Psoas muscle (tissue), 8 donors: ENCODE results near the gene IFI27L2. TPM values are rescaled to one million over a fixed set of nuclear protein-coding genes. Genes with fewer than 3 reads are reported as not detected.

Experiments
- ATAC-seq, 4 donors: fragments of 200-7000 bp; cut with Tn5 transposase; one replicate each; pipeline ENCODE4 v1.9.1; 2020; ENCODE audit warnings: moderate library complexity in 3 of 4, mild to moderate bottlenecking in 2 of 4
- DNase-seq, 2 donors: peaks; one replicate each; pipeline ENCODE4 v3.0.0-alpha.2; 2020
- H3K27ac ChIP-seq: fragments of 200-600 bp; one replicate; pipeline ENCODE4 v1.8.0; 2022
- H3K27me3 ChIP-seq, 3 donors: fragments of 200-600 bp in 1 of 3; one replicate each; pipeline versions ENCODE4 v1.6.1 to v1.8.0; 2013 to 2022; ENCODE audit warnings: low read length in 2 of 3, mild to moderate bottlenecking in 2 of 3, moderate library complexity in 1 of 3; ENCODE audit not compliant: insufficient read depth in 3 of 3
- H3K36me3 ChIP-seq, 2 donors: fragments of 200-600 bp in 1 of 2; one replicate each; pipeline versions ENCODE4 v1.6.1 to v1.8.0; 2013 to 2022; ENCODE audit warnings: low read depth in 1 of 2, mild to moderate bottlenecking in 1 of 2, moderate library complexity in 1 of 2; ENCODE audit not compliant: insufficient read depth in 1 of 2
- H3K4me1 ChIP-seq: fragments of 200-600 bp; one replicate; pipeline ENCODE4 v1.8.0; 2022
- H3K4me3 ChIP-seq: fragments of 200-600 bp; one replicate; pipeline ENCODE4 v1.8.0; 2022; ENCODE audit warnings: mild to moderate bottlenecking
- H3K9me3 ChIP-seq: fragments of 200-600 bp; one replicate; pipeline ENCODE4 v1.8.0; 2022
- CTCF ChIP-seq: fragments of 200-600 bp; IDR thresholded peaks from one replicate; pipeline ENCODE4 v1.8.0; 2022; ENCODE audit warnings: antibody characterized with exemption
- WGBS, 3 donors: extraction: QIAGEN DNeasy Blood & Tissue Kit; methylation state at CpG; one replicate each; pipeline versions ENCODE4 v1.1.6 to v1.1.7; 2013; 5-methylcytosine and 5-hydroxymethylcytosine counted together
- intact Hi-C, 2 donors: fragments of 100-400 bp; cut with DNase I; formaldehyde crosslinking; loops; one replicate each; pipeline versions ENCODE4 v1.11.0 to v1.14.2; 2022
- polyA plus RNA-seq, 3 donors: library from polyadenylated mRNA; stranded (reverse); fragments of 200-250 nt; gene quantifications; one replicate each; pipeline ENCODE4 v1.2.3, GENCODE V29; 2013
- total RNA-seq, 4 donors: library from RNA; stranded (reverse); fragmentation: NEBNext Ultra II Directional in 2 of 4; extraction: Animal tissue kit (Norgen Biotek cat#: 25700) in 2 of 4; gene quantifications; one replicate each; pipeline versions ENCODE4 v1.2.1 to v1.2.4, GENCODE V29; 2021 to 2023
- donor health status: healthy with polysubstance abuse.
- donor health status: DM: no; HTN: no; CAD: no; lungs with moderate emphysema.
- donor health status: Bipolar disorder and iron deficiency.
- donor health status: healthy.
- donor health status: DM: yes; HTN: yes; CAD: no.
- donor health status: DM: no; HTN: no; CAD: no.
- donor health status: DM: no; HTN: no; CAD: no.
- donor health status: DM: yes; HTN: yes; CAD: no.

Gene IFI27L2
- total and polyA plus RNA-seq, 7 donors: 4.9 to 12.5 (median 6.5) TPM

- intact Hi-C loops: loop anchor here (5.0 to 10.0 kb wide), 4 partner anchors 38 to 345 kb away; partner anchors contain the start of genes DDX24 (in 1 of the 2) and IFI27L1 (in 1 of the 2)
- H3K36me3 ChIP-seq: no peaks in the 10 kb centered on the region
- H3K4me1 ChIP-seq: no peaks in the 10 kb centered on the region
- ATAC-seq (no peak), DNase-seq (no peak)
- no peaks in the 10 kb centered on the region for H3K9me3 ChIP-seq
- no peaks in the 10 kb centered on the region for H3K27me3 ChIP-seq
- 86 to 92% (median 87%) methylated on average over 5 of the region's 5 CpGs for WGBS, 3 donors
- no peak for TF ChIP-seq CTCF
- H3K27ac ChIP-seq: no peak overlapping the region
- no peak overlapping the region for H3K4me3 ChIP-seq
These were observed 10.0 kb upstream of the IFI27L2 start for GRCh38 chr14:94139421-94139820.

DNA sequence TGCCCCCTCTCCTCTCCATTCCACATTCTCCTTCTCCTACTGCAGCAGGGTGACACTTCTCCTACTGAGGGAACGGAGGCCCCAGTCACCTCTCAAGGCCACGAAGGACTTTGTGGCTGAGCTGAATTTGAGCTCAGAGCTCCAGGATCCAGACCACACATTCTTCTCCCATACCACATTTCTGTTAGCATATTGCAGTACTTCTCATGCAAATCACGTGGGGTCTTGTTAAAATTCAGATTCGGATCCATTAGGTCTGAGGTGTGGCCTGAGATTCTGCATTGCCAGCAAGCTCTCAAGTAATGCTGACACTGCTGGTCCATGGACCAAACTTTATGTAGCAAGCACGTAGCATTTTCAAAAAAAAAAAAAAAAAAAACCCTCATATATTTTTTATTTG lies 9.6 kb upstream of the IFI27L2 start:
- WGBS, 3 donors: 77 to 90% (median 85%) methylated on average over 5 of the region's 5 CpGs

GRCh38 chr14:94138251-94138650 lies 8.8 kb upstream of the IFI27L2 start:
- WGBS, 3 donors: 87 to 91% (median 88%) methylated on average over 9 of the region's 9 CpGs
- Histone ChIP-seq H3K4me1 (no peaks in the 10 kb centered on the region), H3K4me3 (no peak overlapping the region), H3K36me3 (no peaks in the 10 kb centered on the region), H3K9me3 (no peaks in the 10 kb centered on the region), H3K27ac (no peak overlapping the region), H3K27me3 (no peaks in the 10 kb centered on the region)
- DNase-seq: no peak
- no peak for TF ChIP-seq CTCF
- no peak for ATAC-seq
- intact Hi-C loops: loop anchor here (5.0 to 10.0 kb wide), 4 partner anchors 39 to 347 kb away; partner anchors contain the start of genes DDX24 (in 1 of the 2) and IFI27L1 (in 1 of the 2)

More for the DNA sequence above, 9.6 kb upstream of the IFI27L2 start:
- Histone ChIP-seq H3K9me3 (no peaks in the 10 kb centered on the region), H3K27me3 (no peaks in the 10 kb centered on the region), H3K4me3 (no peak overlapping the region), H3K4me1 (no peaks in the 10 kb centered on the region), H3K27ac (no peak overlapping the region), H3K36me3 (no peaks in the 10 kb centered on the region)
- intact Hi-C loops: loop anchor here (5.0 to 10.0 kb wide), 4 partner anchors 38 to 346 kb away; partner anchors contain the start of genes DDX24 (in 1 of the 2) and IFI27L1 (in 1 of the 2)
- ATAC-seq (no peak), DNase-seq (no peak)
- no peak for TF ChIP-seq CTCF

GRCh38 chr14:94136575-94137331 lies 7.3 kb upstream of the IFI27L2 start:
- DNase-seq: peak; percentile 87 to 92
- no peak overlapping the region for H3K27ac ChIP-seq
- no peaks in the 10 kb centered on the region for H3K9me3 ChIP-seq
- no peaks in the 10 kb centered on the region for H3K36me3 ChIP-seq
- no peaks in the 10 kb centered on the region for H3K4me1 ChIP-seq
- H3K4me3 ChIP-seq: no peak overlapping the region
- no peaks in the 10 kb centered on the region for H3K27me3 ChIP-seq
- TF ChIP-seq CTCF: peak; percentile 99
- WGBS, 3 donors: 29 to 32% (median 30%) methylated on average over 18 of the region's 18 CpGs
- intact Hi-C loops: loop anchor here (1.0 to 10.0 kb wide), 6 partner anchors 41 to 348 kb away; partner anchors contain the start of genes DDX24 (in 1 of the 2) and IFI27L1 (in 1 of the 2)
- peak; percentile 90 to 98 (median 94) for ATAC-seq
